Stomach (tissue), 4 donors: Measurements from ENCODE around the gene COL23A1.

Experiments used
- EP300 ChIP-seq: sonication (generic); formaldehyde crosslinking; IDR thresholded peaks from one replicate; pipeline ENCODE4 v1.6.1; 2017; ENCODE audit warnings: antibody characterized with exemption
- POLR2A ChIP-seq, 4 donors: fragments of 450-650 bp; IDR thresholded peaks; one replicate each; pipeline ENCODE4 v1.6.1; 2016; ENCODE audit warnings: antibody characterized with exemption in 4 of 4, control low read depth in 2 of 4, mild to moderate bottlenecking in 1 of 4, moderate library complexity in 1 of 4
- POLR2AphosphoS5 ChIP-seq, 3 donors: sonication (generic); formaldehyde crosslinking; IDR thresholded peaks; one replicate each; pipeline ENCODE4 v1.6.1; 2016; ENCODE audit warnings: antibody characterized with exemption in 3 of 3
- TF ChIP-seq, protein P1 (sequence below), 7 experiments: fragments of 450-650 bp in 4 of 7; fragments of 200-600 bp in 3 of 7; sonication (generic) in 3 of 7; IDR thresholded peaks; one replicate each; pipeline ENCODE4 v1.5.1; 2016 to 2019; ENCODE audit warnings: antibody characterized with exemption in 7 of 7, control low read depth in 2 of 7, mild to moderate bottlenecking in 1 of 7

GRCh38 chr5:178213003-178213461, 377.2 kb downstream of the COL23A1 start:
- TF ChIP-seq, protein P1, sequence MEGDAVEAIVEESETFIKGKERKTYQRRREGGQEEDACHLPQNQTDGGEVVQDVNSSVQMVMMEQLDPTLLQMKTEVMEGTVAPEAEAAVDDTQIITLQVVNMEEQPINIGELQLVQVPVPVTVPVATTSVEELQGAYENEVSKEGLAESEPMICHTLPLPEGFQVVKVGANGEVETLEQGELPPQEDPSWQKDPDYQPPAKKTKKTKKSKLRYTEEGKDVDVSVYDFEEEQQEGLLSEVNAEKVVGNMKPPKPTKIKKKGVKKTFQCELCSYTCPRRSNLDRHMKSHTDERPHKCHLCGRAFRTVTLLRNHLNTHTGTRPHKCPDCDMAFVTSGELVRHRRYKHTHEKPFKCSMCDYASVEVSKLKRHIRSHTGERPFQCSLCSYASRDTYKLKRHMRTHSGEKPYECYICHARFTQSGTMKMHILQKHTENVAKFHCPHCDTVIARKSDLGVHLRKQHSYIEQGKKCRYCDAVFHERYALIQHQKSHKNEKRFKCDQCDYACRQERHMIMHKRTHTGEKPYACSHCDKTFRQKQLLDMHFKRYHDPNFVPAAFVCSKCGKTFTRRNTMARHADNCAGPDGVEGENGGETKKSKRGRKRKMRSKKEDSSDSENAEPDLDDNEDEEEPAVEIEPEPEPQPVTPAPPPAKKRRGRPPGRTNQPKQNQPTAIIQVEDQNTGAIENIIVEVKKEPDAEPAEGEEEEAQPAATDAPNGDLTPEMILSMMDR (IDR thresholded peaks at IDR 0.05): no peak
- no peak for TF ChIP-seq POLR2A (IDR thresholded peaks at IDR 0.05)
- no peak for TF ChIP-seq POLR2AphosphoS5 (IDR thresholded peaks at IDR 0.05)
- TF ChIP-seq EP300: no peak
